ENCODE measurements around the gene BMP8A. TPM values are rescaled to one million over a fixed set of nuclear protein-coding genes. Genes with fewer than 3 reads are reported as not detected.

The BMP8A gene
- total RNA-seq, 2 experiments from 2014 or later, result 0.13 TPM; not detected in 1

GRCh38 chr1:39563669-39564068 is 72.2 kb downstream of the BMP8A start:
- POLR2A ChIA-PET, result no interaction called here
- CTCF ChIA-PET, result no interaction called here

- ChIA-PET CTCF (no interaction called here), POLR2A (no interaction called here)
Measured at GRCh38 chr1:39564340-39564739, 72.9 kb downstream of the BMP8A start.

GRCh38 chr1:39564941-39565340 is 73.5 kb downstream of the BMP8A start:
- POLR2A ChIA-PET, result no interaction called here
- CTCF ChIA-PET, result no interaction called here

- ChIA-PET POLR2A (no interaction called here), CTCF (no interaction called here)
Measured at GRCh38 chr1:39566441-39567137, 75.2 kb downstream of the BMP8A start.

GRCh38 chr1:39567302-39567701 is 75.9 kb downstream of the BMP8A start:
- CTCF ChIA-PET, result no interaction called here

GRCh38 chr1:39568208-39568607 is 76.8 kb downstream of the BMP8A start:
- ChIA-PET CTCF (interaction anchor here (1.0 kb wide), 1 partner anchor 13 kb away, joined by 3 read pairs; no protein-coding TSS in a partner anchor), POLR2A (no interaction called here)

More at GRCh38 chr1:39567302-39567701, 75.9 kb downstream of the BMP8A start:
- POLR2A ChIA-PET, result no interaction called here

GRCh38 chr1:39569034-39569433 is 77.6 kb downstream of the BMP8A start:
- CTCF ChIA-PET, result interaction anchor here (1.0 kb wide), 1 partner anchor 12 kb away, joined by 3 read pairs; no protein-coding TSS in a partner anchor
- POLR2A ChIA-PET, result no interaction called here

GRCh38 chr1:39570477-39571177 is 79.2 kb downstream of the BMP8A start:
- POLR2A ChIA-PET, result no interaction called here
- CTCF ChIA-PET, result no interaction called here

- ChIA-PET CTCF (no interaction called here), POLR2A (no interaction called here)
Measured at GRCh38 chr1:39571178-39571483, 79.7 kb downstream of the BMP8A start.

- ChIA-PET CTCF (interaction anchor here (0.6 to 0.8 kb wide), 3 partner anchors 13 to 297 kb away, joined by 3 to 6 read pairs (median 4); no protein-coding TSS in a partner anchor), POLR2A (interaction anchor here (0.6 kb wide), 1 partner anchor 307 kb away, joined by 5 read pairs; no protein-coding TSS in a partner anchor)
Measured at GRCh38 chr1:39572379-39573096, 81.1 kb downstream of the BMP8A start.

- ChIA-PET CTCF (interaction anchor here (0.6 to 0.8 kb wide), 3 partner anchors 13 to 297 kb away, joined by 3 to 6 read pairs (median 4); no protein-coding TSS in a partner anchor), POLR2A (no interaction called here)
Measured at GRCh38 chr1:39573097-39573465, 81.6 kb downstream of the BMP8A start.

- POLR2A ChIA-PET, result no interaction called here
- CTCF ChIA-PET, result no interaction called here
Measured at GRCh38 chr1:39573736-39574624, 82.5 kb downstream of the BMP8A start.

- ChIA-PET POLR2A (no interaction called here), CTCF (no interaction called here)
Measured at GRCh38 chr1:39574646-39575045, 83.2 kb downstream of the BMP8A start.

Other genes starting within 250 kb of the BMP8A start
- 100 to 1,000 TPM; 419 to 435 TPM for gene PABPC4, start 85.2 kb downstream of the BMP8A start, total RNA-seq
- under 1 TPM in 1 of 2 experiments, not detected in 1; 0.08 TPM for gene HEYL, start 148.0 kb downstream of the BMP8A start, total RNA-seq
- gene NT5C1A, start 180.5 kb downstream of the BMP8A start, total RNA-seq, result not detected
- under 1 TPM; 0.74 to 0.75 TPM for gene HPCAL4, start 199.8 kb downstream of the BMP8A start, total RNA-seq
- 10 to 100 TPM; 62.9 to 66.0 TPM for gene PPIE, start 247.2 kb downstream of the BMP8A start, total RNA-seq

Data from activated CD8-positive, alpha-beta memory T cell treated with anti-CD3 and anti-CD28 coated beads for 36 hours (primary cell).